ENCODE measurements around the gene FBXL7. TPM values are rescaled to one million over a fixed set of nuclear protein-coding genes. Genes with fewer than 3 reads are reported as not detected.

Gene FBXL7
- polyA plus RNA-seq, 4 donors = 0.22 to 4.2 (median 2.7) TPM

DNA sequence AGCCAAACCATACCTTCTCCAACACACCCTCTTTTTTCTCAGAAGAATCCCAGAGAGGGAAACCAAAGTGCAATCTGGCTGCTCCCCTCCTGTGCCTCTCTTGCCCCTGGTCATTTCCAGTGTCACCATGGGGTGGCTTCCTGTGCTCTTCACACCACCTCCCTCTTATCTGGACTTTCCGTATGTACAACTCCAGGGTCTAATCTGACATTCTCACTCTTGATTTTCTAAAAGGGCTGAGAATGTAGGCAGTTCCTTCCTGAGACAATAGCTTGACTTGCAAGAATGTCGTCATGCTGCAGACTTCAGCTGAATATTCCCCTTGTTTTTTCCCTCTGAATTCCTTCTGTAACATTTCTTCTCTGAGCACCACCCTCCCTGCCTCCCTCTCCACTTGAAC lies 110.2 kb downstream of the FBXL7 start:
- H3K4me3 ChIP-seq (ENCODE audit: low read depth in 1 of 3, low read length in 3 of 3) = no peak overlapping the region
- H3K9me3 ChIP-seq (ENCODE audit: control insufficient read depth in 2 of 2, insufficient read depth in 1 of 2, low read depth in 1 of 2, low read length in 1 of 2) = no peaks in the 10 kb centered on the region
- no peaks in the 10 kb centered on the region for H3K27me3 ChIP-seq (ENCODE audit: control insufficient read depth in 3 of 3, insufficient read depth in 3 of 3, low read length in 3 of 3)
- FAIRE-seq (no peak), DNase-seq (no peak)
- WGBS, 3 donors = 64 to 66% (median 64%) methylated on average over 2 of the region's 2 CpGs
- no peaks in the 10 kb centered on the region for H3K4me1 ChIP-seq (ENCODE audit: control insufficient read depth in 3 of 3, insufficient read depth in 2 of 3, low read depth in 1 of 3, low read length in 2 of 3)
- no peak overlapping the region for H3K27ac ChIP-seq (ENCODE audit: low read depth in 1 of 3, low read length in 2 of 3)
- no peaks in the 10 kb centered on the region for H3K36me3 ChIP-seq (ENCODE audit: control insufficient read depth in 3 of 3, insufficient read depth in 2 of 3, low read depth in 1 of 3, low read length in 3 of 3)

DNA sequence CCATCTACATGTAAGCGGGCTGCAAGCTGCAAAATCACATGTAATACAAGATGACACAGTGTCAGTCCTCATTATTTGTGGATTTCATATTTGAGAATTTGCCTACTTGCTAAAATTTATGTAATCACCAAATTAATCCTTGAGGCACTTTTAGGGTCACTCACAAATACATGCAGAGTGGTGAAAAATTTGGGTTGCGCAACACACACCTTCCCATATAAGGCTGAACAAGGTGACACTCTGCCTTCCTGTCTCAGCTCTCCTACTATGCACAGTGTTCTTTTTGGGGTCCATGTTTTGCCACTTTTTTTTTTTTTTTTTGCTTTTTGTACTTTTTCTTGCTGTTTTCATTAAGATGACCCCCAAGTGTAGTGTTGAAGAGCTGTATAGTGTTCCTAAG lies 111.0 kb downstream of the FBXL7 start:
- no peak for DNase-seq
- H3K27ac ChIP-seq (ENCODE audit: low read depth in 1 of 3, low read length in 2 of 3) = no peak overlapping the region
- H3K36me3 ChIP-seq (ENCODE audit: control insufficient read depth in 3 of 3, insufficient read depth in 2 of 3, low read depth in 1 of 3, low read length in 3 of 3) = no peaks in the 10 kb centered on the region
- FAIRE-seq = no peak
- H3K4me3 ChIP-seq (ENCODE audit: low read depth in 1 of 3, low read length in 3 of 3) = no peak overlapping the region
- no peaks in the 10 kb centered on the region for H3K4me1 ChIP-seq (ENCODE audit: control insufficient read depth in 3 of 3, insufficient read depth in 2 of 3, low read depth in 1 of 3, low read length in 2 of 3)
- WGBS, 3 donors = 92 to 96% (median 95%) methylated on average over 2 of the region's 2 CpGs
- H3K27me3 ChIP-seq (ENCODE audit: control insufficient read depth in 3 of 3, insufficient read depth in 3 of 3, low read length in 3 of 3) = no peaks in the 10 kb centered on the region
- H3K9me3 ChIP-seq (ENCODE audit: control insufficient read depth in 2 of 2, insufficient read depth in 1 of 2, low read depth in 1 of 2, low read length in 1 of 2) = no peaks in the 10 kb centered on the region

DNA sequence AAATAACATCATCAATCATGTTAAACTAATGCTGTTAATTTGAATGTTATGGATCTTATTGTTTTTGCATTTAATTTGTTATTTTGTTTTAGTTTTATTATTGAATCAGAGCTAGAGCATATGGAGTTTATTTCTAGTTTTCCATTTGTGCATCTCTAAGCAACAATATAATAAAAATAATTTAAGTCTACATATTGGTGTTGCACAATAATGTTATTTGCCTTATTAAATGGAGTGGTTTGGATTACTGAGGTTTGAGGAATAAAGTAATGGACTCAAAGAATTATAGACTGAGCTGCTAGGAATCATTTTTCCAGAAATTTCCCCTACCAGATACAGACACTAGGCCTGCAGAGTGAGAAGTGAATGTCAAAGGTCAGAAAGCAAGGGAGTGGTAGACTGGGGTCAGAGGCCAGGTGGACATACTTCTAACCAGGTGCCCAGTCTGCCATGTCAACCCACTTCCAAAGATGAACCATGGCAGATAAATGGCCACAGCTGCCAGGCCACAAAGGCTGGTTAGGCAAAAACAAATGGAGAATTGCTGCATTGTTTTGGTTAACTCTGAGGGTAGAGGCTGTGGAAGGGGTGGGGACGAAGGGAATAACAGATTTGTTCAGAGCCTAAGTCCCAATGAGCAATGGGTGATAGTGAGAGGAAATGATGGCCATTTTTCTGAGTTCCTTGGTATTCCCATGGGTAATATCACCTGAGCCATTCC lies 113.1 kb downstream of the FBXL7 start:
- no peaks in the 10 kb centered on the region for H3K4me1 ChIP-seq (ENCODE audit: control insufficient read depth in 3 of 3, insufficient read depth in 2 of 3, low read depth in 1 of 3, low read length in 2 of 3)
- H3K4me3 ChIP-seq (ENCODE audit: low read depth in 1 of 3, low read length in 3 of 3) = no peak overlapping the region
- H3K36me3 ChIP-seq (ENCODE audit: control insufficient read depth in 3 of 3, insufficient read depth in 2 of 3, low read depth in 1 of 3, low read length in 3 of 3) = no peaks in the 10 kb centered on the region
- no peak overlapping the region for H3K27ac ChIP-seq (ENCODE audit: low read depth in 1 of 3, low read length in 2 of 3)
- FAIRE-seq (no peak), DNase-seq (no peak)
- WGBS, 3 donors = 43 to 67% (median 58%) methylated on average over 1 of the region's 1 CpG
- no peaks in the 10 kb centered on the region for H3K9me3 ChIP-seq (ENCODE audit: control insufficient read depth in 2 of 2, insufficient read depth in 1 of 2, low read depth in 1 of 2, low read length in 1 of 2)
- H3K27me3 ChIP-seq (ENCODE audit: control insufficient read depth in 3 of 3, insufficient read depth in 3 of 3, low read length in 3 of 3) = no peaks in the 10 kb centered on the region

DNA sequence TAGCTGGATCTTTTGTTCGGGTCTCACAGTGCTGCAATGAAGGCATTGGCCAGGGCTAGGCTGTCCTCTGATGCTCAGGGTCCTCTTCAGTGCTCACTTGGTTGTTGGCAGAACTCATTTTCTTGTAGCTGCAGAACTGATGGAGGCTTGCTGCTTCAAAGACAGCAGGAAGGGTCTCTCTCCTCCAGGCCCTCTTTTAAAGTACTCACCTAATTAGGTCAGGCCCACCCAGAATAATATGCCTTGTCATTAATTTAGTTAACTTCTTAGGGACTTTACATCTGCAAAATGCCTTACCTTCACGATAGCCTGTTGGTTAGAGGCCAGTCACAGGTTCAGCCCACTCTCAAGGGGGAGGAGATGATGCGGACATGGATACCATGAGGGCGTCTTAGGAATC lies 114.7 kb downstream of the FBXL7 start:
- Histone ChIP-seq H3K4me3 (ENCODE audit: low read depth in 1 of 3, low read length in 3 of 3) (no peak overlapping the region), H3K36me3 (ENCODE audit: control insufficient read depth in 3 of 3, insufficient read depth in 2 of 3, low read depth in 1 of 3, low read length in 3 of 3) (no peaks in the 10 kb centered on the region), H3K27me3 (ENCODE audit: control insufficient read depth in 3 of 3, insufficient read depth in 3 of 3, low read length in 3 of 3) (no peaks in the 10 kb centered on the region), H3K9me3 (ENCODE audit: control insufficient read depth in 2 of 2, insufficient read depth in 1 of 2, low read depth in 1 of 2, low read length in 1 of 2) (no peaks in the 10 kb centered on the region), H3K27ac (ENCODE audit: low read depth in 1 of 3, low read length in 2 of 3) (no peak overlapping the region), H3K4me1 (ENCODE audit: control insufficient read depth in 3 of 3, insufficient read depth in 2 of 3, low read depth in 1 of 3, low read length in 2 of 3) (no peaks in the 10 kb centered on the region)
- DNase-seq = no peak
- no peak for FAIRE-seq
- 89 to 91% (median 89%) methylated on average over 4 of the region's 4 CpGs for WGBS, 3 donors

DNA sequence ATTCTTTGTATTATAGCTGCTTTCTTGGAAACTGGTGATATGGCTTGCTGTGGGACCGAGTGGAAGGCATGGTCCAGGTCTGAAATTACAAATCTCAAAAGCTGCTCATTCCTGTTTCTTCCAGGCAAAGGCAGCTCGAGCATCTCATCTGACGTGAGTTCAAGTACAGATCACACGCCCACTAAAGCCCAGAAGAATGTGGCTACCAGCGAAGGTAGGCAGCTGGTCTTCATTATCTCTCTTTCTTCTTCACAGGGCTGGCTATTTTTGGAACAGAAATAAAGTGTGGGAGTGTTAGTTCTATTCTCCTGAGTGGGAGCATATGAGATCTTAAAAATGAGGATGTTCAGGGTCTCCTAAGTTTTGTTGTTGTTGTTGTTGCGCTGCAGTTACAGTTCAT lies 115.9 kb downstream of the FBXL7 start:
- 73 to 79% (median 76%) methylated on average over 6 of the region's 6 CpGs for WGBS, 3 donors
- no peak overlapping the region for H3K4me3 ChIP-seq (ENCODE audit: low read depth in 1 of 3, low read length in 3 of 3)
- DNase-seq (no peak), FAIRE-seq (no peak)
- peaks cover 0 to 2% (median 0%) of the 10 kb centered on the region in 3 donors for H3K36me3 ChIP-seq (ENCODE audit: control insufficient read depth in 3 of 3, insufficient read depth in 2 of 3, low read depth in 1 of 3, low read length in 3 of 3)
- H3K27me3 ChIP-seq (ENCODE audit: control insufficient read depth in 3 of 3, insufficient read depth in 3 of 3, low read length in 3 of 3) = no peaks in the 10 kb centered on the region
- H3K27ac ChIP-seq (ENCODE audit: low read depth in 1 of 3, low read length in 2 of 3) = no peak overlapping the region
- H3K4me1 ChIP-seq (ENCODE audit: control insufficient read depth in 3 of 3, insufficient read depth in 2 of 3, low read depth in 1 of 3, low read length in 2 of 3) = no peaks in the 10 kb centered on the region
- H3K9me3 ChIP-seq (ENCODE audit: control insufficient read depth in 2 of 2, insufficient read depth in 1 of 2, low read depth in 1 of 2, low read length in 1 of 2) = peaks cover 0 to 2% of the 10 kb centered on the region in 2 donors

DNA sequence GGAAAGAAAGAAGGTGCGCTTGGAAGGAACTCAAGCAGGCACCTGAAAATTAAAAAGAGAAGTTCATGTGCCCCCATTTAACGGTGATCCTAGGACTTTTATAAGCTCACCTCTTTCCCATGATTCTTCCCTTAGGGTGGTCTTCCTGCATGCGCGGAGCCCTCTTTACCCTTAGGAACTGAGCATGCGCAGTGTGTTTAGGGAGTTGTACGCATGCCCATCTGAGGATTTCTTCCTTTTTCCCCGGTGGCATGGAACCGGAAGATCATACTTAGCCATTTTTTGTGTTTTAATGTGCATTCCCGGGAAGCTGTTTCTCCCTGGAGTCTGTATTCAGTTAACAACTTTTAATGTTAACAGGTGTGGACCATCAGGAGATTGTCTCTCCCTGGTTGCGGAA lies 119.0 kb downstream of the FBXL7 start:
- H3K27me3 ChIP-seq (ENCODE audit: control insufficient read depth in 3 of 3, insufficient read depth in 3 of 3, low read length in 3 of 3) = no peaks in the 10 kb centered on the region
- H3K36me3 ChIP-seq (ENCODE audit: control insufficient read depth in 3 of 3, insufficient read depth in 2 of 3, low read depth in 1 of 3, low read length in 3 of 3) = peaks cover 0 to 2% (median 0%) of the 10 kb centered on the region in 3 donors
- no peaks in the 10 kb centered on the region for H3K4me1 ChIP-seq (ENCODE audit: control insufficient read depth in 3 of 3, insufficient read depth in 2 of 3, low read depth in 1 of 3, low read length in 2 of 3)
- no peak for FAIRE-seq
- WGBS, 3 donors = 95 to 97% (median 96%) methylated on average over 10 of the region's 10 CpGs
- no peak for DNase-seq
- H3K9me3 ChIP-seq (ENCODE audit: control insufficient read depth in 2 of 2, insufficient read depth in 1 of 2, low read depth in 1 of 2, low read length in 1 of 2) = peaks cover 0 to 2% of the 10 kb centered on the region in 2 donors
- H3K27ac ChIP-seq (ENCODE audit: low read depth in 1 of 3, low read length in 2 of 3) = no peak overlapping the region
- H3K4me3 ChIP-seq (ENCODE audit: low read depth in 1 of 3, low read length in 3 of 3) = no peak overlapping the region

DNA sequence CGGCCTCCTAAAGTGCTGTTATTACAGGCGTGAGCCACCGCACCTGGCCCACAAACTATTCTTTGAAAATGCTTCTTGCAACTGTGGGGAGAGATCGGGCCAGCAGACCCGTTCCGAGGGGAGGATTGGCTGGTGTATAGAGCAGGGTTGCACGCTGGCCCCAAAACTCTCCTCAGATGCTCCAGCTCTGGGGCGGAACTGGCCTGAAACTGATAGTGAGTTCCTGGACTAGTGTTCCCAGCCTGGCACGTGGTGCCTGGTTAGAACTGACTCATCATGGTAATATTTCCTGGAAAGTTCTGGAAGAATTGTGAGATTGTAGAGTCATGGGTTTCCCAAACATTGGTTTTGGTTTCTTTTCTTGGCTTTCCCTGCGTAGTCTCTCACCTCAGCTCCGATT lies 120.5 kb downstream of the FBXL7 start:
- H3K36me3 ChIP-seq (ENCODE audit: control insufficient read depth in 3 of 3, insufficient read depth in 2 of 3, low read depth in 1 of 3, low read length in 3 of 3) = peaks cover 0 to 2% (median 0%) of the 10 kb centered on the region in 3 donors
- FAIRE-seq (no peak), DNase-seq (no peak)
- H3K27me3 ChIP-seq (ENCODE audit: control insufficient read depth in 3 of 3, insufficient read depth in 3 of 3, low read length in 3 of 3) = no peaks in the 10 kb centered on the region
- H3K4me3 ChIP-seq (ENCODE audit: low read depth in 1 of 3, low read length in 3 of 3) = no peak overlapping the region
- no peak overlapping the region for H3K27ac ChIP-seq (ENCODE audit: low read depth in 1 of 3, low read length in 2 of 3)
- no peaks in the 10 kb centered on the region for H3K4me1 ChIP-seq (ENCODE audit: control insufficient read depth in 3 of 3, insufficient read depth in 2 of 3, low read depth in 1 of 3, low read length in 2 of 3)
- peaks cover 0 to 2% of the 10 kb centered on the region in 2 donors for H3K9me3 ChIP-seq (ENCODE audit: control insufficient read depth in 2 of 2, insufficient read depth in 1 of 2, low read depth in 1 of 2, low read length in 1 of 2)
- whole genome bisulfite sequencing, 3 donors = 83 to 88% (median 85%) methylated on average over 11 of the region's 11 CpGs

DNA sequence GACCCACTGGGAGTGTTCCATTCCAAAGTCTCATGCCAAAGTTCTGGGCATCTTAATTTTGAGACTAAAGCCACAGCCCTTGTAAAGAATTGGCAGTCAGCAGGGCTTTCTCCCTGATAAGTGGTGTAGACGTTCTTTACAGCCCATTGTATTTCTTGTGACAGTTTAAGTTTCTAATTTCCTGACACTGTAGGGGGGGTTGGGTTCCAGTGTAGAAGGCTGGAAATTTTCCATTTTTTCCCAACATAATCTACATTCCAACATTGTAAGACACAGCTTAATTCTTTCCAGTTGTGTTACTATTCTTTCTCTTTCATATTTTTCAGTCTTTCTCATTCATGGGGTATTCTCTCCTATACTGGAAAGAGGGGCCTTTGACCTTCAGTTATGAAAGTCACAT lies 121.1 kb downstream of the FBXL7 start:
- Histone ChIP-seq H3K4me1 (ENCODE audit: control insufficient read depth in 3 of 3, insufficient read depth in 2 of 3, low read depth in 1 of 3, low read length in 2 of 3) (no peaks in the 10 kb centered on the region), H3K4me3 (ENCODE audit: low read depth in 1 of 3, low read length in 3 of 3) (no peak overlapping the region), H3K27me3 (ENCODE audit: control insufficient read depth in 3 of 3, insufficient read depth in 3 of 3, low read length in 3 of 3) (no peaks in the 10 kb centered on the region), H3K36me3 (ENCODE audit: control insufficient read depth in 3 of 3, insufficient read depth in 2 of 3, low read depth in 1 of 3, low read length in 3 of 3) (peaks cover 0 to 2% (median 0%) of the 10 kb centered on the region in 3 donors), H3K27ac (ENCODE audit: low read depth in 1 of 3, low read length in 2 of 3) (no peak overlapping the region), H3K9me3 (ENCODE audit: control insufficient read depth in 2 of 2, insufficient read depth in 1 of 2, low read depth in 1 of 2, low read length in 1 of 2) (peaks cover 0 to 2% of the 10 kb centered on the region in 2 donors)
- FAIRE-seq (no peak), DNase-seq (no peak)
- WGBS, 3 donors = 19 to 33% (median 21%) methylated on average over 1 of the region's 1 CpG

DNA sequence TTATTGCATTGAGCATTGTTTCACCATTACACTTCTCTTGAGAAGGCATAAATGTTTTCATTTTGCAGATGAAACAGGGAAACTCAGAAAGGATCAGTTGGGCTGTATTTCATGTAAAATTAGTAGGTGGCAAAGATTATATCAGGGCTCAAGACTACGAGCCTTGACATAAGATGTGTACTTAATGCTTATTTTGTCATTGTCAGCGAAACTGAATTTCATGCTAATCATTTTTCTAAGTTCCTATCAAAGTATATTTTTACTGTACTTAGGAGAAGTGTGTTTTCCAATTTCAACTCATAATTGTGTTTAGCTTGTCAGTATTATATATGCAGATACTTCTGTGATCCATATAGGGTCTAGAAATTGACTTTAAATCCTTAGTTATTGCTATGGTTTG lies 123.8 kb downstream of the FBXL7 start:
- no peak overlapping the region for H3K27ac ChIP-seq (ENCODE audit: low read depth in 1 of 3, low read length in 2 of 3)
- WGBS, 3 donors = 76 to 86% (median 86%) methylated on average over 2 of the region's 2 CpGs
- H3K4me3 ChIP-seq (ENCODE audit: low read depth in 1 of 3, low read length in 3 of 3) = no peak overlapping the region
- peaks cover 0 to 2% of the 10 kb centered on the region in 2 donors for H3K9me3 ChIP-seq (ENCODE audit: control insufficient read depth in 2 of 2, insufficient read depth in 1 of 2, low read depth in 1 of 2, low read length in 1 of 2)
- no peak for DNase-seq
- FAIRE-seq = no peak
- H3K4me1 ChIP-seq (ENCODE audit: control insufficient read depth in 3 of 3, insufficient read depth in 2 of 3, low read depth in 1 of 3, low read length in 2 of 3) = no peaks in the 10 kb centered on the region
- H3K27me3 ChIP-seq (ENCODE audit: control insufficient read depth in 3 of 3, insufficient read depth in 3 of 3, low read length in 3 of 3) = no peaks in the 10 kb centered on the region
- H3K36me3 ChIP-seq (ENCODE audit: control insufficient read depth in 3 of 3, insufficient read depth in 2 of 3, low read depth in 1 of 3, low read length in 3 of 3) = peaks cover 0 to 2% (median 0%) of the 10 kb centered on the region in 3 donors
